ELF-1 (cell line): ENCODE results near the gene SAE1.

Experiments used
- DNase-seq: peaks from one replicate; pipeline ENCODE4 v3.0.0-alpha.2; 2016; ENCODE audit warnings: low read depth, low spot score

SAE1 gene

DNA sequence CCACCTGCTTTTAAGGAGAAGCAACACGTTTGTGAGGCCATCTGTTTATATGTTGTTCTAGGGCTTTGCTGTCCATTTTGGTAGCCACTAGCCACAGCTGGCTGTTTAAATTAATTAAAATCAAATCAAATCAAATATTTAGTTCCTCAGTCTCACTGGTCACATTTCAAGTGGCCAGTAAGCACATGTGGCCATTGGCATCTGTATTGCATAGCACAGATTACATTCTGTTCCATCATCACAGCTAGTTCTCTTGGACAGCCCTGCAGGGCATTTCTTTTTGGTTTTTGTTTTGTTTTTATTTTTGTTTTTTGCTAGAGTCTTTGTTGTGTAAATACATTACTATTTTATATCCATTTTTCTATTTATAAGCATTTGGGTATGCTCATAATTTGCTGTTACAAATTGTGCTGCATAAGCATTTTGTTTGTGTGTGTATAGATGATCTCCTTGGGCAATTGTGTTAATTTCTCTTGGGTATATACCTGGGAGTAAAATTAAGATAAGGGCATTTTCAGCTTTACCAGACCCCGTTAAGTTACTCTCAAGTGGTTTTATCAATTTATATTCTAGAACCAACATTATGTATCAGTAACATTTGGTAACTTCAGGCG is 31.3 kb downstream of the SAE1 start:
- DNase-seq, result no peak

DNA sequence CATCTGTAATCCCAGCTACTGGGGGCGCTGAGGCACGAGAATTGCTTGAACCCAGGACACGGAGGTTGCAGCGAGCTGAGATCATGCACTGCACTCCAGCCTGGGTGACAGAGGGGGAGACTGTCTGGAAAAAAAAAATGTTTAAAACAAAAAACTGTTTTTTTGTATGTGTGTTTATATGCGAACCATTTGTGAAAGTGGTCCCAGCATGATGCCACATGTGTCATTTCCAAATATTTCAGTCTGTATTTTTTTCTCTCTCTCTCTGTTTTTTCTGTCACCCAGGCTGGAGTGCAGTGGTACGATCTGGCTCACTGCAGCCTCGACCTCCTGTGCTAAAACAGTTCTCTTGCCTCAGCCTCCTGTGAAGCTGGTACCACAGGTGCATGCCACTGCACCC is 37.4 kb downstream of the SAE1 start:
- DNase-seq, result no peak

DNA sequence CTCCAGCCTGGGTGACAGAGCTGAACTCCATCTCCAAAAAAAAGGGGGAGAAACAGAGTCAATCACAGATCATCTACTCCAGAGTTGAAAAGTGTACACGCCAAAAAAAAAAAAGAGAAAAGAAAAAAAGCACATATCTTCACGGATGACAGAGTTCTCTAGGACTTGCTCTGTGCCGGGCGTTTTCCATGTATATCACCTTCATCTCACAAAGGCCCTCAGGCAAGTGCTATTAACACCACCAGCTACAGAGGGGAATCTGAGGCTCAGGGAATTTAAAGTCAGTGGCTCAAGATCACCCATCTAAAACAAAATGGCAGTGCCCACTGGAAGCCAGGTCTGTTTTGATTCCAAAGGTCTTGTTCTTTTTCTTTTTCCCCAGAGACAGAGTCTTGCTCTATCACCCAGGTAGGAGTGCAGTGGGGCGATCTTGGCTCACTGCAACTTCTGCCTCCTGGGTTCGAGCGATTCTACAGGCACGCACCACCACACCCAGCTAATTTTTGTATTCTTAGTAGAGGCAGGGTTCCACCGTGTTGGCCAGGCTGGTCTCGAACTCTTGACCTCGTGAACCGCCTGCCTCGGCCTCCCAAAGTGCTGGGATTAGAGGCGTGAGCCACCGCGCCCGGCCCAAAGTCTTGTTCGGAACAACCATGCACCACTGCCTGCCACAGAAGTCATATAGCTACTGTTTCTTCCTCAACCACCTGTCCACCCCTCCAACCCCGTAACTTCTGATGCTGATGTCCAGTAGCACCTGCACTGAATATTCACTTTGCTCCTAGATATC is 42.2 kb downstream of the SAE1 start:
- DNase-seq, result no peak

DNA sequence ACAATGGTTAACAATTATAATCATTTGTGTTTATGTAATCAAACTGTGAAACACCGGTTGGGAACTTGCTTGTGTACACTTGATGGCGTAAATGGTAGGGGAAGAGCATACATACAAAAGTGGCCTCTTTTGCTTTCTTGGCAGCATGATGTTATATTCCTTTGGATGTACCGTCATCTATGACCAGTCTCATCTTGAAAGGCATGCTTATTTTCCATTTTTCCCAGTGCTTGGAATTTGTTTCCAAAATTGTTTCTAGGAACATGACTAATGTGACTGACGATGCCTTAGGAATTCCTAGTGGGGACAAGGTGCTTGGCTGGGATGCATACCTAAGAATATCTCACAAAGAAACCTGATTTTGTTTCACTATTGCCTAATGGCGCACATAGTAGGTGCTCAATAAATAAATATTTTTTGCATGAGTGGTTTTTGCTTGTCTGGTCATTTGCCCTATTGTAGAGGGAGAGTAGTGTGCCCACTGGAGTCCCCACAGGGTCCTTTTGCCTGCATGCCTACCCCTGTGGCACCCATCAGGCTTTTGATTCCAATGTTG is 45.5 kb downstream of the SAE1 start:
- no peak for DNase-seq

DNA sequence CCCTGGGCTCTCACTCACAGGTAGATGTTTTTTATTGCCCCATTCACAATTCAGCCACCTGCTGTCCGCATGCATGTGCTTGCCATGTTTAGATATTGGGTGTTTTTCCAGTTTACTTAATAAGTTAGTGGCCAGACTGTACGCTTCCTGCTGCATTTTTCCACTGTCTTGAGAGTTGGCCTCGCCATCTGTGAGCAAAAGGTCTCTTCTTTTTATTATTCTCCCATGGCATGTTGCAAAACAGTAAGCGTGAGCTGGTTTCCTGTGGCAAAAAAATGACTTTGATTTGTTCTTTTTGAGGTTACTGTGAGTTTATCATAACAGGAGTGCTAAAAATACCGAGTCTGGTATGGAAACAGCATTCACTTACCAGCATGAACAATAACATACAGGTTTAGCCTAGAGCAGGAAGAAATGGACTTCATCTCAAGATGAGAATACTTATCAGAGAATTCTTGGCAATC is 46.0 kb downstream of the SAE1 start:
- no peak for DNase-seq

DNA sequence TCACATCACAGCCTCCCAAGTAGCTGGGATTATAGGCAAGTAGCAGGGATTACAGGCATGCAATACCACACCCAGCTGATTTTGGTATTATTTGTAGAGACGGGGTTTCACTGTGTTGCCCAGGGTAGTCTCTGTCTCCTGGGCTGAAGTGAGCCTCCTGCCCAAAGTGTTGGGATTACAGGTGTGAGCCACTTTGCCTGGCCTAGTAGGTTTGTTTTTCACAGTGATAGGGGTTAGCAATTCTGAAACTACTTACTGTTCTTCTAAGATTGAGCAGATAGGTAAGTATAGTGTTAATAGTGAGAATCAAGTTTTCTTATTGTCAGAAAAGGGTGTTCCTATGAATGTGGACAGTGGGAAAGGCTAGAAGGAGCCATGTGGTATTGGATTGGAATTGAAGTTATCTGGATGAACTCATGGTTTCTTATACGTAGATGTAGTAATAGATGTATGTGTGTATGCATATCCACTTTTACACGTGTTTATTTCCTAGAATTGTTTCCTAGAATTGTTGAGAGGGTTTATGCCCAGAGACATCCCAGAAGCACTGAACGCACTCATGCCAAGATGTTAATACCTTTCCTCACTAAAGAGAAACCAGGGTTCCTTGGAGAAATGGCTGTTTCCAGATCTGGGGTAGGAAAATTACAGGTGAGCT is 49.1 kb downstream of the SAE1 start:
- no peak for DNase-seq

DNA sequence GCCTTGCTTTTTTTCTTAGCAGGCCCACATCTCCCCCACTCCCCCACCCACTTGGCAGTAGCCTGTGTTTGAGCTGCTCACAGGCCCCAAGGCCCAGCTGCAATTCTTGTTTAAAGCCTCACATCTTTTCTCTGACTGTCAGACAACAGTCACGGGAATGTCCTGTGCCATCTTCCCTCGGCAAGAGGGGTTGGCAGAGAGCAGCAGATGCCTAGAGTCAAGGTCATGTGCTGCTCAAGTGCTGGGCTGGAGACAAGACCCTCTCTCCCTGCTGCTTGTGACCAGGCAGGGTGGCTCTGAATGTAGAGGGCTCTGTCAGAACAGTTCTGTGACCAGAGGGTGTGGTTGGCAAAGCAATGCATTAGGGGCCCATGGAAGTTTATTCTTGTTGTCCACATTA is 53.0 kb downstream of the SAE1 start:
- no peak for DNase-seq

DNA sequence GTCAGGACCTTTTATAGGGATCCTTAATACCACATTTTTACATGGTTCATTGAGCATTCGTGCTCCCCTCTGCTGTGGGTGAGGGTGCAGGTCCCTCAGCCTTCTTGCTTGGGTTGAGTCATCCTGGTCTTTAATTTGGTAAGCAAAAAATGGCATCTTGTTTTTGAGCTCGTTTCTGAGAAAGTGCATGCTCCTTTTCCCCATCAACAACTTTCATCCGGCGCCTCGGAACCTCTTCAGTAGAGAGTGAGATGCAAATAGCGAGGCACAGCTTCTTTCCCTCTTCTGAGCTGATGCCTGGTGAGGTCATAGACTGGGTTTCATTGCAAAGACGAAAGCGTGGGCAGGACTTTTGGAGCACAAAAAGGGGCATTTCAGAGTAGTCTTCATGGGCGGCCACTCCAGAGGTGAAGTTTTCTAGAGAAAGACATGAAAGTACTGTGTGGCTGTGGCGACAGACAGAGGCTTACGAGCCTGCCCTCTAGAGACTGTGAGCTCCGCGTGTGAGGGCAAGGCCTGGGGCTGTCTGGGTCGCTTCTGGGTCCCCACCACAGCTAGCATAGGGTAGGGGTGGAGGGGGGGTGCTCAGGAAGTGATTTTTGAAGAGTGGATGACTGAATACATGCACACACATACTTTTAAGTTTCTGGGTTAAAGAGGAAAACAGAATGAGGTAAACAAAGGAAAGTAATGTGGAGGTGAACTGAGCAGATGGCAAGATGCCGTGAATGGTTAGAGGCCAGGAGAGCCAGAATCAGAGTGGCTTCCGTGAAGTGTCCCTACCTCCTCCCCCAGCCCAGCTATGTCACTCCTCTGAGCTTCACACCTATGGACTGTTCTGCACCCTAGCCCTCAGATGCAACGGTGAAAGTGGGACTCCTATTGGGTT is 56.1 kb downstream of the SAE1 start:
- DNase-seq, result no peak

DNA sequence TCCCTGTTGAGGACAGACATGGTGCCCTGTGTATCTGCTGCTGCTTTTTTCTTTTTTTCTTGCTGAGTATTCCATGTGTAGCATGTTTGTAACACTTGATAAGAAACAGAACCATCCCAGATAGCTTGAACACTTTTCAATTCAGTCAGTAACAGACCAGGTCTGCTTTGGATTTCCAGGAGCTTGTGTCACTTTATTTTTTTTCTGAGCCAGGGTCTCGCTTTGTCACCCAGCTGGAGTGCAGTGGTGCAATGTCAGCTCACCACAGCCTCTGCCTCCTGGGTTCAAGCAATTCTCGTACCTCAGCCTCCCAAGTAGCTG is 56.7 kb downstream of the SAE1 start:
- DNase-seq, result no peak

DNA sequence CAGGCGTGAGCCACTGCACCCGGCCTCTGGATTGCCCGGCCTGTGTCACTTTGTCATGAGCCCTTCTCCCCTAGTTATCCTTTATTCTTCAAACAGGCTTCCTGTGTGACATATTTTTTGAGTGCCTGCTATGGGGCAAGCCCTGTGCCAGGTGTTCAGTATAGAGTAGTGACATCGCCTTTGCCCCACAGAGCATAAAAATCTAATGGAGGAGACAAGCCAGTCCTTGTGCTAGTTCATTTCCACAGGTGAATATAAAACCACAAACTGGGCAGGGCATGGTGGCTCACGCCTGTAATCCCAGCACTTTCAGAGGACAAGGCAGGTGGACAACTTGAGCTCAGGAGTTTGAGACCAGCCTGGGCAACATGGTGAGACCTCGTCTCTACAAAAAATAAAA is 57.2 kb downstream of the SAE1 start:
- no peak for DNase-seq

DNA sequence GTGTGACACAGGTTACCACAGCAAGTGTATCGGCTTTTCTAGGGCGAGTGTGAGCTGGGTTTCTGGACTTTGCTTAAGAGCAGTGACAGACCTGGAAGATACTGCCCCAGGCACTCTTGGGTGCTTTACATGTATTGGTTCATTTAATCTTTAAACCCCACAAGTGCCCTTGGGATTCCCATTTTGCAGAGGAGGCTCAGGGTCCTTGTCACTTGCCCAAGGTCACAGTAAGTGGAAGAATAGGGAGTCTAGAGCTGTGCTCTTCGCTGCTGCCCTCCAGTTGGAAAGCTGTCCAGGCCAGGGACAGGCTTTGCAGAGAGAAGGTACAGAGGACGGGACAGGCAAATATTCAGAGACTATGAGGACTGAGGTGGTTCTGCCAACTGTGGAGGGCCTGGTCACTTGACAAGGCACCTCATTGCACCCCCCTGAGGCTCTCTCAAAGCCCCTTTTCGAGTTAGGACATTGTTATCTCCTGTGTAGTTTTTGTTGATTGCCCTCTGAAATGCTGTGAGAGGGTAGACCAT is 57.9 kb downstream of the SAE1 start:
- no peak for DNase-seq

DNA sequence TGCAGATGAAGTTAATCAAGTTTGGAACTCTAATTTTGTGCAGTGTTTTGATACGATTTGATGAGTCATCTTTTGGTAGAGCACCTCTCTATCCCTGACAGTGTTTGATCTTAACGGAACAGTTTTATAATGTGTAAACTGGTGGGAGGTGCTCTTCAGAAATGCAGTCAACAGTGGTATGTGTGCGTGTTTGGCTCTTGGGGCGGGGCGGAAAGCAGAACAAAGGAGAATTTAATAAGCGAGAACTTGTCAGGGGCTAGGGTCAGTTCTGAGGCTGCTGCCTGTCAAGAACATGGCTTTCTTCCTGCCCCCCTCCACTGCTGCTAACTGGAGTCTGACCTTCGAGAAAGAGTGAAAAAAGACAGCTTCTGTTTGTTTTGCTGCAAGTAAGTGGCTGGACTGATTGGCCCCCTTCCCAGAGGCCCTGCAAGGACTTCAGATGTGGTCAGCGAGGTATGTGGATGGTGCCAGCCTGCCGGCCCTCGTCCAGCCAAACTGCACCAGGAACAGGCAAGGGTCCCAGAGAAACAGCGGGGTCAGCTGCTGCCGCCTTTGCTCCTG is 59.6 kb downstream of the SAE1 start:
- DNase-seq, result peak; percentile 28

DNA sequence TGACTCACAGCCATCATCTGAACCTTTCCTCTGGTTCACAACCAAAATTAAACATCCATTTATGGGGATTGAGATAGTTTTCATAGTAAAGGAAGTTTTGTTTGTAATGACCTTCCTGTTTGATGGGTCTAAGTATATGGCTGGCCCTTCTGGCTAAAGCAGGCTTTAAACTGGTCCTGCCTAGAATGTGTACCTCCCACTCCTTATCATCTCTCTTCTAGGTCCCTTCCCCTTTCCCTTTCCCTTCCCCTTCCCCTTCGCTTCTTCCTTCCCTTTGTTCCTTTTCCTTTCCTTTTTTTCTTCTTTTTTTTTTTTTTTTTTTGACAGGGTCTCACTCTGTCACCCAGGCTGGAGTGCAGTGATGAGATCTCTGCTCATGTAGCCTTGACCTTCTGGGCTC is 64.8 kb downstream of the SAE1 start:
- no peak for DNase-seq

DNA sequence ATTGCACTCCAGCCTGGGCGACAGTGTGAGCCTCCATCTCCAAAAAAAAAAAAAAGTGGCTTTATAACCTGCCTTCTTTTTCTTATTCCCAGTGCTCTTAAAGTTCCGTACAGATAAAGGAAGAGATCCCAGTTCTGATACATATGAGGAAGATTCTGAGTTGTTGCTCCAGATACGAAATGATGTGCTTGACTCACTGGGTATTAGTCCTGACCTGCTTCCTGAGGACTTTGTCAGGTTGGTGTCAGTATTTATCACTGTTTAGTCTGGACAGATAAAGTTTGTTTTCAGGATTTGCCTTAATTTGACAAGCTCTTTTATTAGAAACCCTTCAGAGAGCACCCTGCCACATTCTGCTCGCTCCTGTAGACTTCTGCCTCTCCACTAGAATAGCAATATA is 66.5 kb downstream of the SAE1 start:
- DNase-seq, result no peak

DNA sequence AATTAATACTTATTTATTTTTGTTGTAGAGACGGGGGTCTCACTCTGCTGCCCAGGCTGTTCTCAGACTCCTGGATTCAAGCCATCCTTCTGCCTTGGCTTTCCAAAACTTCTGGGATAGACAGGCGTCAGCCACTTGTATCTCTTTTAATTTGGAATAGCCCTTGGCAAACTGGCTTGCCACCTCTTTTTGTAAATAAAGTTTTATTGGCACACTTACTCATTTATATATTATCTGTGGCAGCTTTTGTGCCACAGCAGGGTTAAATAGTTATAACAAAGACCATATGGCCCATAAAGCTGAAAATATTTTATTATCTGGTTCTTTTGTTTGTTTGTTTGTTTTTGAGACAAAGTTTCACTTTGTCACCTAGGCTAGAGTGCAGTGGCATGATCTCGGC is 69.9 kb downstream of the SAE1 start:
- DNase-seq, result no peak

DNA sequence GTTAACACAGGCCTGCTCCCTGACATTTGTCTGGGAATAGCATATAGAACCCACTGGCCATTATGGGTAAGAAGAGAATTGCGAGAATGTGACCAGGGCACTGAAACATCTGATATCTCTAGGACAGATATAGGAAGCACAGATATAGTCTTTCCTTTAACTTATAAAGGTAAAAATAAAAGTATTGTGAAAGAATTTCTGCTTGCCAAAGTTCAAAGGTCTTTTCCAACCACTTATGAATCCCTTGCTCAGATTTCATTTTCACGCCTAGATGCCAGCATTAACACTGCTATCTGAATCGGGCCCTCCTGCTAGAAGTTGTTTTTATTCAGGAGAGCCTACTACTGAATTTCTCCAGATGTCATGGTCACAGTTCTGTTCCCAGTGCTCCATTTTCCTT is 72.6 kb downstream of the SAE1 start:
- no peak for DNase-seq

DNA sequence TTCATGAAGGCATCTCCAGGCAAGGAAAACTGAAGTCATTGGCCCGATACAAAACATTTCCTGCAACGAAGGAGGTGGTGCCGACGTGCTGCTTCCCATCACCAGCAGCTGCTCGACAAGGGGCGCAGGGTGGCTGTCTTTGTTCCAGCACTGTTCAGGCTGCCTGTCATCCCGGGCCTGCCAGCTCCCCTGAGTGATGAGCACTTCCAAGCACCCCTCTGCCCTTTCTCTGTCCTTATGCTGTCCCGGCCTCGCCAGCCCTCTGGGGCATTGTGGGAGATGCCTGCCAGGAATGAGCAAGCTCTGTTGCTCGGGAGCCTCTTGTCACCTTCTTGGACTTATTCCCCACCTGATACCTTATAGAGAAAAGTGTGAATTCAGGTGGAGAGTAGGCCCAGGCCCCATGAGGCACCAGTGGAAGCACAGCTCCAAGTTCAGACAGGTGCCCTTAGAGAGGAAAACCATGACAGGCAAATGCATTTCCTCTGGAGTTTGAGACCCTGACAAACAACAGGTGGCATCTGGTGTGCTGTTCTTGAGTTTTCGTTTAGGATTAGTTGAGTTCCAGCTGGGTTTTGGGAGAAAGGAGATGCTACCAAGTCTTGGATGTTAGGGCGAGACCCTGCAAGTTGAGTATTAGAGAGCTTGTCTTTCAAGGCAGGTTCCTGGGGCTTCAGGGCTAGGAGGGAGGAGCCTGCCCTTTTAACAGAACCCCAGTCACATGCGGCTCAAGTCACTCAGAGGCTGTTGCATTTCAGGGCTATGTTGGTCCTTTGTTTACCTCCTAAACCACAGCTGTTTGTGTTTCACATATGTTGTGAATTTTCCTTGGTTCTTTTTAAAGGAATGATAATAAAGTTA is 78.9 kb downstream of the SAE1 start:
- no peak for DNase-seq

DNA sequence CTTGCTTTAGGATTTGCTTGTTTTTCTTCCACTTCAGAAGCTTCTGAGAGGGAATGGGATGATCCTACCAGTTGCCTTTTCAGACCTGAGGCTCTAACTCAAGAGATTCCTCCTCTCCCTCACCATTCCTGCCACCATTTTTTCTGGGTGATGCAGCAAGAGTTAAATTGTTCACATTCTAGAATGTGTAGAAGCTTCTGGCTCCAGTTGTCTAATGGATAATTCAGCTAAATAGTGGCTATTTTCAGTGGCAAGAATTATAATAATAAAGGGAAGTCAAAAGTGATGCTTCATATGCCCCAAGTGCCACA is 79.5 kb downstream of the SAE1 start:
- DNase-seq, result no peak

DNA sequence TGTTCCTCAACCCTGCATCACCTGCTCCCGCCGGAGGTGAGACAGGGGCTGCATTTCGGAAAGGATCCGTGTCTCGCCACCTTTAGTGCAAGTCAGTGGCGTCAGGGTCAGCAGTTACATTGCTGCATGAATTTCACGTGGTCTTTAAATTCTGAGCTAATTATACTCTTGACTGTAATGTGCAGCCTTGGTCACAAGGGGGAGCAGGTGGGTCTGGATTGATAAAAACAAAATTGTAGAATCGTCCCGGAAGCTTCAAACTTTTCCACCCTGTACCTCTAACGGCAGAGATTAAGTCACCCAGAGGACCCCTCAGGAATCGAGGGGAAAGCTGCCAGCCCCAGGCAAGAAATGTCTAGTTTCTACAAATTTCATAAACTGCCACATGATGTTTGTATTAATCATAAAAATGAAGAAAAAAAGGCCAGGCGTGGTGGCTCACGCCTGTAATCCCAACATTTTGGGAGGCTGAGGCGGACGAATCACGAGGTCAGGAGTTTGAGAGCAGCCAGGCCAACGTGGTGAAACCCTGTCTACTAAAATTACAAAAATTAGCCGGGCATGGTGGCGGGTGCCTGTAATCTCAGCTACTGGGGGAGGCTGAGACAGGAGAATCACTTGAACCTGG is 80.2 kb downstream of the SAE1 start:
- DNase-seq, result peak; percentile 83

DNA sequence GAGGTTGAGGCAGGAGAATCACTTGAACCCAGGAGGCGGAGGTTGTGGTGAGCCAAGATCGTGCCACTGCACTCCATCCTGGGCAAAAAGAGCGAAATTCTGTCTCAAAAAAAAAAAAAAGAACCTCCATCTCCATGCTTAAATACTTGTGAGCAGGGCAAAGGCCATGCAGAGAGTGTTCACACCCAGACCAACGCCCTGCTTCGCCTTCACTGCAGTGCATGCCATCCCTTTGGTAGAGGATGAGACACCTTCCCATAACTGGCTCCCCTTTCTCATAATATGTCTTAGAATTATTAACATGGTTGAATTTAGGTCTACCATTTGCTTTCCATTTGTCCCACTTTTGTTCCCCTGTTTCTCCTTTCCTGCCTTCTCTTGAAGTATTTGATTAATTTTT is 84.9 kb downstream of the SAE1 start:
- no peak for DNase-seq
